ENCODE results near the gene OBSL1.

- TF ChIP-seq ASH2L (IDR thresholded peaks at IDR 0.05; ENCODE audit: borderline replicate concordance, low read depth) (no peak; the same call in 1 of the 2 replicates), CTCF (IDR thresholded peaks at IDR 0.05 in 2 of 3, conservative IDR thresholded peaks at IDR 0.05 in 1 of 3; ENCODE audit: control insufficient read depth in 2 of 3, extremely low read depth in 1 of 3, insufficient read depth in 1 of 3, low read depth in 3 of 3, low read length in 3 of 3) (no peak), BRCA1 (IDR thresholded peaks at IDR 0.05; ENCODE audit: low read depth, low read length) (no peak), DPF2 (IDR thresholded peaks at IDR 0.05) (0 out of 2 replicates have a peak, but pooled peaks have one; percentile 38), CHD2 (IDR thresholded peaks at IDR 0.05; ENCODE audit: borderline replicate concordance, low read depth, low read length) (peak; percentile 80), BHLHE40 (IDR thresholded peaks at IDR 0.05; ENCODE audit: borderline replicate concordance in 1 of 2, low read depth in 2 of 2, low read length in 1 of 2) (peak; percentile 59 to 65; a peak in 3 of 4 replicates), POLR2A (IDR thresholded peaks at IDR 0.05; ENCODE audit: low read depth, low read length) (peak; percentile 97), SKIL (IDR thresholded peaks at IDR 0.05; ENCODE audit: low read depth, poor library complexity, severe bottlenecking) (no peak), ATF3 (IDR thresholded peaks at IDR 0.05; ENCODE audit: borderline replicate concordance, extremely low read depth, low read depth, low read length) (no peak)
These were observed 26.4 kb upstream of the OBSL1 start, which contains the start of gene STK11IP for GRCh38 chr2:219597552-219598307.
